ENCODE results near the gene USP32.
"Not testable (repeated sequence)": the region's sequence is repeated elsewhere in the genome, so short reads cannot be mapped to it uniquely, and the experiment has no call there.

Gene USP32

GRCh38 chr17:60328679-60329078, 63.3 kb downstream of the USP32 start:
- FAIRE-seq, result no peak

DNA sequence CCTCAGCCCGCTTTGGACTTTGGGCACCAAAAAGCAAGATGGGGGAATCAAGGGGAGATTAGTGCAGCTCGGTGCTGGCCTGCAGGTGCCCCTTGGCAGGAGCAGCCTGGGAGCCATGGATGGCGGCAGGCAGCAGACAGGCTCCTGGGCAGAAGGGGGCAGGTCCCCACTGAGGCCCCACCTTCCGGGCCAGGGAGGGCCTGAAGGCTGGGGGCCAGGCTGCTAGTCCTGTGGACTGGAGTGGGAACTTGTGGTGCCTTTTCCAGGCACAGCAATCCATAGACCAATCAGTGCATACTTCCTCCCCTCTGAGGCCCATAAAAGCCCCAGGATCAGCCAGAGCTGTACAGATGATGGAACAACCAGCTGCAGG, 64.0 kb downstream of the USP32 start:
- no peak for FAIRE-seq

DNA sequence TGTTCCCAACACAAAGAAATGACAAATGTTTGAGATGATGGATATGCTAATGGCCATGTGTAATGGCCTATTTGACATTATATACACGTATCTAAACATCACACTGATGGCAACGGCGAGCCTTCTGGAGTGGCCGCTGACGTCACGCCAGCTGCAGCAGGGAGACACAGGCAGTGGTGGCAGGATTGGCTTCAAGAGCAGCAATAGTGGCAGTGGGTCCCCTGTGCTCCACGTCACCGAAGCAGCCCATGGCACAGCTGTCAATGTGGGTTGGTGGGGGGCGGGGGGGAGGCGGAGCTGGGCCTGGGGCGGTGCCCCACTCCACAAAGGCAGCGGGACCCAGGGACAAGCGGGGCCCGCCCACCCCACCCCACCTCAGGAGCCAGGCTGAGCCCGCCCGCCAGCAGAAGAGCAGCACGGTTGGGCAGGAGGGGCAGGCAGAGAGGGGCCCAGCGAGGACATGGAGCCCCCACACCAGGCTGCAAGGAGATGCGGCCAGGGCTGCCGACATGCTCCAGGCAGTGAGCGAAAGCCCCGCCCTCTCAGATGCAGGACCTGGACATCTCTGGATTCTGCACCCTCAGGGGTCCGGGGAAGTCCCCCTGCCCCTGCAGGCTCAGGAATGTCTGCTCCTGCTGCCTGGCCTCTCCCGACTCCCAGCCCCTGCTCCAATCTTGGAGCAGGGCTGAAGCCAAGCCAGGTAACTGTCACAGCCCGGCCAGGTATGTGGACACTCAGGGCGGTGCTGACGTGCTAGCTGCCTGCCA, 64.6 kb downstream of the USP32 start:
- no peak for FAIRE-seq

DNA sequence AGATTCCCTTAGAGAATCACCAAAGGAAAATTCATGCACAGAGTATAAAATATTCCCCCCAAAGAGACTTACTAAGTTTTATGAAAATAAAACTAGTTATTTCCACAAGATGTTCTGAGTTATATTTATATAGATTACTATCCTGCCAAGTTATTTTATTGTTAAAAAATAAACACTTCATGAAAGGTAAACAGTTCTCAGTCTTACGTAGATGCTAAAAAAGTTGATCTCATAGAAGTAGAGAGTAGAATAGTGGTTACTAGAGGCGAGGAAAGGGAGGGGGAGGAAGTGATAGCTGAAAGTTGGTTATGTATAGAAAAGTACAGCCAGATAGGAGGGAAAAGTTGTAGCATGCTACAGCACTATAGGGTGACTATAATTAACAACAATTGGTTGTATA, 65.2 kb downstream of the USP32 start:
- no peak for FAIRE-seq

- no peak for FAIRE-seq
Observed at GRCh38 chr17:60325730-60326524, 66.0 kb downstream of the USP32 start.

GRCh38 chr17:60323754-60324153, 68.2 kb downstream of the USP32 start:
- no peak for FAIRE-seq

- no peak for FAIRE-seq
Observed at GRCh38 chr17:60322056-60322387, 69.9 kb downstream of the USP32 start.

DNA sequence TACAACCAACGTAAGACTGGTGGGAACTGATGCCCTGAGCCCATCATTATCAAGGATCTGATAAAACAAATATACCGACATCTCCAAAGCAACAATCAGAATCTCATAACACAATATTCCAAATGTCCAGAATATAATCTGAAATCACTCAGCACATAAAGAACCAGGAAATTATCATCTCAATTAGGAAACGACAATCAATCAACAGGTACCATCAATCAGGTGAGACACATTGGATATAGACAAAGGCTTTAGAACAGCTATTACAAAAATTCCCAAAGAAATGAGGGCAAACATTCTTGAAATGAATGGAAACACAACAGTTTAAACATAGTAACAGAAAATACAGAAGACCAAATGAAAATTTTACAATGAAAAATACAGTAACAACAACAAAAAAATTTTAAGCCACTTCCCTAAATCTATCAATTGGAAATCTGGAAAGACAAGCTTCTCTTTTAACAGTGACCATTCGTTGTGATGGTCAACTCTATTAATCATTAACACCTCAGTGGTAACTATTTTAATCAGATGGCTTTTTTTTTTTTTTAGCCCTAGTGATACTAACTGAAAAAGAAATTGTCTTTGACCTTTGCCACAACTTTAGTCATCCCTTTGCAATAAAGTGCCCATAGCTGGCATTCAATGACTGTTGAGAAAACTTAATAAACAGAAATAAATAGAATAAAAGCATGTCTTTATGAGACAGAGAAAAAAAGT, 70.4 kb downstream of the USP32 start:
- no peak for FAIRE-seq

- no peak for FAIRE-seq
Observed at GRCh38 chr17:60318830-60319229, 73.1 kb downstream of the USP32 start.

GRCh38 chr17:60318326-60318725, 73.6 kb downstream of the USP32 start:
- FAIRE-seq, result no peak

DNA sequence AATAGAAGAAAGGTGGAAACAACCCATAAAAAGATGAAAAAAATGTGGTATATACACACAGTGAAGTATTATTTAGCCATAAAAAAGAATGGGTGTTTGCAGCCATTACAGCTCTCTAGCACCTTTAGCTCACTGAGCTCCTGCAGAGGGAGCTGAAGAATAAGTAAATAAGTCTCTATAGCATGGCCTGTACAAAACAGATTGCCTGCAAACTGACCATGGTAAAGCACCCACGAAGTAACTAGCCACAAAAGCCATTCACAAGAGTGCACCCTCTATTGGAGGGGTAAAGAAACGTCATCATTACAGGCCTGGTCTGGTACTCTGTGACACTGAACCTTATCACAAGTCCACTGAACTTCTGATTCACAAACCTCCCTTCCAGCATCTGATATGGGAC, 76.3 kb downstream of the USP32 start:
- no peak for FAIRE-seq

- FAIRE-seq, result not testable (repeated sequence)
Observed at GRCh38 chr17:60314900-60315299, 77.0 kb downstream of the USP32 start.

DNA sequence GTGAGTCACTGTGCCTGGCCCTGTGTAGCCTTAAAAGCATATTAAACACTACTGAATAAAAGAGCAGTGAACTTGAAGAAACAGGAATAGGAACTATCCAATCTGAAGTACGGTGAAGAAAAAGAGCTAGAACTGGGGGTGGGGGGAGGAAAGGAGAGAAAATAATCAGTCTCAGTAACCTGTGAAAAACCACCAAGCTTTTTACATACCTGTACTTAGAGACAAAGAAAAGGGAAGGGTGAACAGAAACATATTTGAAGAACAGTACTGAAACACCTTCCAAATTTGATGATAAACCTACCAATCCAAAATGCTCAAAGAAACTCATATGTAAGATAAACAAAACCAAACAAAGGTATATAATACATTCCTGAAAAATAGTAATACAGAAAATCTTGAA, 77.5 kb downstream of the USP32 start:
- FAIRE-seq, result no peak

GRCh38 chr17:60311936-60312335, 80.0 kb downstream of the USP32 start:
- no peak for FAIRE-seq

DNA sequence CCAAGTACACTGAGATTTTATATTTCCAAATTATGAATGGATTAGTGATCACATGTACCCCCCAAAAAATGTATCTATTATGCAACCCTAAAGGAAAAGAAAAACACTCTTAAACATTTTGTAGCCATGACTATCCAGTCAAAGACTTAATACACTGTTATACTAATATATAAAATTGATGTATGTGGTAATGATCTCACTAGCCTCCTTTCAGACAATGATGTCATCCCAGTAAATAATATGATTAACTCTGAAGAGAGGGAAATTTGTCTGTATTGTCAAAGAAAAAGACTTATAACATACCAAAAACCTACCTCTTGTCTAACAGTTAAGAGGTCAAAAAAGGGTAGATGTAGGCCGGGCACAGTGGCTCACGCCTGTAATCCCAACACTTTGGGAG, 80.7 kb downstream of the USP32 start:
- FAIRE-seq, result no peak

DNA sequence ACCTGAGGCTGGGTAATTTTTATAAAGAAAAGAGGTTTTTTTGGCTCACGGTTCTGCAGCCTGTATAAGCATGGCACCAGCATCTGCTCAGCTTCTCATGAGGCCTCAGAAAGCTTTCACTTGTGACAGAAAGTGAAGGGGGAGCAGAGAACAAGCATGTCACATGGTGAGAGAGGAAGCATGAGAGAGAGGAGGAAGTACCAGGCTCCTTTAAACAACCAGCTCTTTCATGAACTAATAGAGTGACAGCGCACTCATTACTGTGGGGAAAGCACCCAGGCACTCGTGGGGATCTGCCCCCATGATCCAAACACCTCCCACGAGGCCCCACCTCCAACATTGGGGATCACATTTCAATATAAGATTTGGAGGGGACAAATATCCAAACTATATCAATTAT, 86.8 kb downstream of the USP32 start:
- no peak for FAIRE-seq

GRCh38 chr17:60304502-60304901, 87.4 kb downstream of the USP32 start:
- FAIRE-seq, result no peak

GRCh38 chr17:60303406-60304099, 88.4 kb downstream of the USP32 start:
- no peak for FAIRE-seq

DNA sequence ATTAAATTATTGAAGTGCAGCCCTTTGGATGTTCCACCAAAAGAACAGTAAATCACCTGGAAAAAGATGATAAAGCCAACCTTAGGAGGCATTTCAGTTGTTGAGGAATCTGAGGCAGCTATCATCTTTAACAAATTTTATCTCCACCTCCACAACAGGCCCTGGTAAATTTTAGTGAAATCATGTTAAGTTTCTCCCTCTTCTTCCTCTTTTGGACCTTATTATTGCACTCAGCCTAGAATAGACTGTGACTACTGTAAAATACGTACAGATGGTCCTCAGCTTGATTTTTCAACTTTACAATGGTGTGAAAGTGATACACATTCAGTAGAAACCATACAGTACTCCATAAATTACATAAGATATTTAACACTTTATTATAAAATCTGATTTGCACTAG, 90.3 kb downstream of the USP32 start:
- no peak for FAIRE-seq

DNA sequence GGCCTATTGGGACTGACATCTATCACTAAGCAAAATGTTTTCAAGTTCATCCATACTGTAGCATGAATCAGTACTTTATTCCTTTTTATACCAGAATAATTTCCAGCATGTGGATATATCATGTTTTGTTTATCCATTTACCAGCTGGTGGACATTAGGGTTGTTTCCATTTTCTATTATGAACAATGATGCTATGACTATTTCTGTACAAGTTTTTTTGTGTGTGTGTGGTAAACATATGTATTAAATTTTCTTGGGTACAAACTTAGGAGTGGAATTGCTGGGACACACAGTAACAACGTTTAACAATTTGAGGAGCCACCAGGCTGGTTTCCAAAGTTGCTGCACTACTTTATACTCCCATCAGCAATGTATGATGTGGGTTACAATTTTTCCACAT, 91.0 kb downstream of the USP32 start:
- FAIRE-seq, result no peak

- no peak for FAIRE-seq
Observed at GRCh38 chr17:60300011-60300410, 91.9 kb downstream of the USP32 start.

DNA sequence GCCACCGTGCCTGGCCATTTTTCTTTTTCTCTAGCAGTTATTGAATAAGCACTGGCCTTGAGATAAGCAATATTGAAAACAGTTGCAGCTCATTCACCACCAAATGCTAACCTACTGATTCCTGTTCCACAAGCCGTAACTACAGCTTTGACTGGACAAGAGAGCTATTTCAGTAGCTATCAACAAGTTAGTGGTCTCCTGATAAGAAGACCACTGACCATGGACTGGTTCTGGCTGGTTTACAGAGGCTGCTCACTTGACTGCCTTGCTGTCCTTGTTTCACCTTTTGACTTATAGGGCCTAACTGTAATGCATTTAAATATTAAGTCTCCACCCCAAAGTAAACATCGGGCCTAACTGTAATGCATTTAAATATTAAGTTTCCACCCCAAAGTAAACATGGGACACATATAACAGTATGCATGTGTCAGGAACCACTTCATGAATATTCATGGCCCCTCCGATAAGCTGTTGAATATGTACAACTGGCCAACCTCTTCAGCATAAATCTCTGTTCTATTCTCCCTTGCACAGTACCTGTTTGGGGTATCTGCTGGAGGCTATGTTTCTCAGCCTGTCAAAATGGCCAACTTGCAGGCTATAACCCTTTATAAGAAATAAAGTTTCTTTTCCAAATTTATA, 94.1 kb downstream of the USP32 start:
- FAIRE-seq, result no peak

- no peak for FAIRE-seq
Observed at GRCh38 chr17:60296177-60296576, 95.8 kb downstream of the USP32 start.

Measured in TTC549 (cell line).